ENCODE data around the gene TBC1D22B. TPM values are rescaled to one million over a fixed set of nuclear protein-coding genes. Genes with fewer than 3 reads are reported as not detected.

Gene TBC1D22B
- total RNA-seq, 1 donor from 2014 or later: 16.5 TPM

DNA sequence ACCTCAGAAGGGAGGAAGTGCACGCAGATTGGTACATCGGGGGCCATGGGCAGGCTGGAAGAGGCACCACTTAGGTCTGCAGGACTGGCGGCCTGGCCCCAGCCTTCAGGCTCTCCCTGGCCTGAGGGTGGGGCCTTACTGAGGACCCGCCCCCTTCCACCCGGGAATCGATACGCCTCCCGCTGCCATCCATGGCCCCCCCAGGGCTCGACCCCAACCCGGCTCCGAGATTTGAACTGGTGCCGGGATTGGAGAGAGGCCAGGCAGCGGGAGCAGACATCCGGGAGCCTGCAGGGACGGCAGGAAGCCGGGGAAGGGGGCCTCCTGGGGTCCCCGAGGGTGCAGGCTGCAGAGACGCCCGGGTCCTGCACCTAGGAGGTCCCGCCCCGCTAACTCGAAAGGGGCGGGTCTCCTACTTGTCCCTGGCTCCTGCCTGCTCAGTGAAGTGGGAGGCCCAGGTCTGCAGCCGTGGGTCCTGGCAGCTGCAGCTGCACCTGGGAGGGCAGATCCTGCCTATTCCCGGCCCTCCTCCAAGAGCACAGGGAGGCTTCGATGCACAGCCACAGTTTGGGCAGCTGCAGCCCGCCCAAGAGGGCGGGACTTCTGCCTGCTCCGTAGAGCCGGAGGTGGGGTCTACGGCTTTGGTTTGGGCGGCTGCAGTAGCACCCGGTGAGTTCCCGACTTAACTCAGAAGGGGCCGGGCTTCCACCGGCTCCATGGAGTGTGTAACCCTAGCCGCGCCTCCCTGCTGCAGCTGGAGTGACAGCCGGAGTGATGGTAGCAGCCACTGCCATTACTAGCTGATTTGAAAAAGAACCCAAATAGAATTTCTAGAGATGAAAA lies 35.2 kb upstream of the TBC1D22B start:
- peaks cover 12% of the 10 kb centered on the region for H3K27me3 Mint-ChIP-seq (ENCODE audit: insufficient read depth, low read depth)
- H2AFZ ChIP-seq (replicated peaks): peak overlapping the region; percentile 99
- H3K79me2 ChIP-seq (ENCODE audit: low read depth): no peaks in the 10 kb centered on the region
- peak overlapping the region; percentile 84 for H3K4me3 Mint-ChIP-seq
- no peaks in the 10 kb centered on the region for H3K9me3 Mint-ChIP-seq
- peaks cover 24% of the 10 kb centered on the region for H3F3A ChIP-seq (ENCODE audit: low read depth)
- H3K27me3 ChIP-seq: no peaks in the 10 kb centered on the region
- H3K4me2 ChIP-seq: peak overlapping the region; percentile 78
- H3K36me3 Mint-ChIP-seq: no peaks in the 10 kb centered on the region
- peaks cover 11% of the 10 kb centered on the region for H3K4me1 Mint-ChIP-seq
- H3K27ac ChIP-seq: peak overlapping the region; percentile 69
- TF ChIP-seq EZH2 (IDR thresholded peaks at IDR 0.05): no peak
- TF ChIP-seq EZH2phosphoT487 (IDR thresholded peaks at IDR 0.05): no peak
- TF ChIP-seq, protein P1, sequence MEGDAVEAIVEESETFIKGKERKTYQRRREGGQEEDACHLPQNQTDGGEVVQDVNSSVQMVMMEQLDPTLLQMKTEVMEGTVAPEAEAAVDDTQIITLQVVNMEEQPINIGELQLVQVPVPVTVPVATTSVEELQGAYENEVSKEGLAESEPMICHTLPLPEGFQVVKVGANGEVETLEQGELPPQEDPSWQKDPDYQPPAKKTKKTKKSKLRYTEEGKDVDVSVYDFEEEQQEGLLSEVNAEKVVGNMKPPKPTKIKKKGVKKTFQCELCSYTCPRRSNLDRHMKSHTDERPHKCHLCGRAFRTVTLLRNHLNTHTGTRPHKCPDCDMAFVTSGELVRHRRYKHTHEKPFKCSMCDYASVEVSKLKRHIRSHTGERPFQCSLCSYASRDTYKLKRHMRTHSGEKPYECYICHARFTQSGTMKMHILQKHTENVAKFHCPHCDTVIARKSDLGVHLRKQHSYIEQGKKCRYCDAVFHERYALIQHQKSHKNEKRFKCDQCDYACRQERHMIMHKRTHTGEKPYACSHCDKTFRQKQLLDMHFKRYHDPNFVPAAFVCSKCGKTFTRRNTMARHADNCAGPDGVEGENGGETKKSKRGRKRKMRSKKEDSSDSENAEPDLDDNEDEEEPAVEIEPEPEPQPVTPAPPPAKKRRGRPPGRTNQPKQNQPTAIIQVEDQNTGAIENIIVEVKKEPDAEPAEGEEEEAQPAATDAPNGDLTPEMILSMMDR (IDR thresholded peaks at IDR 0.05): no peak
- no peak overlapping the region for H3K9ac ChIP-seq
- peak overlapping the region; percentile 63 for H3K4me3 ChIP-seq
- H3K4me1 ChIP-seq: peaks cover 10% of the 10 kb centered on the region
- no peaks in the 10 kb centered on the region for H3K9me3 ChIP-seq (ENCODE audit: low read depth)
- H3K36me3 ChIP-seq: no peaks in the 10 kb centered on the region
- H3K27ac Mint-ChIP-seq: no peak overlapping the region
- peak; percentile 97 for DNase-seq (ENCODE audit: low spot score)
- no peaks in the 10 kb centered on the region for H4K20me1 ChIP-seq (ENCODE audit: low read depth)

DNA sequence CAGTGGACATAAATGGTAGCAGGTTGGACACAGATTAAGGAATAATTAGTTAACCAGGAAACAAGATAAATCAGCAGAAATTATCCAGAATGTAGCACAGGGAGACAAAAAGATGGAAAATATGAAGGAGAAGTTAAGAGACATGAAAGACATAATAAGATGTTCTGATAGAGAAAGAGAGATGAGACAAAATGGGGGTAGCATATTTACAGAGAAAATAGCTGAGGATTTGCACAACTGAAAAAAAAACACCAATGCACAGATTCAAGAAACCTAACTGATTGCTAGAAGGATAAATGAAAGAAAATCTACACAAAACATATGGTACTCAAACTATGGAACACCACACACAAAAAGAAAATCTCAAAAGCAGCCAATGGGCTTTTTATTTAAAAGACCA lies 34.6 kb upstream of the TBC1D22B start:
- H3F3A ChIP-seq (ENCODE audit: low read depth): peaks cover 24% of the 10 kb centered on the region
- H3K9ac ChIP-seq: no peak overlapping the region
- H3K4me1 Mint-ChIP-seq: peaks cover 11% of the 10 kb centered on the region
- H3K27ac Mint-ChIP-seq: no peak overlapping the region
- peaks cover 12% of the 10 kb centered on the region for H3K27me3 Mint-ChIP-seq (ENCODE audit: insufficient read depth, low read depth)
- peak overlapping the region; percentile 63 for H3K4me3 ChIP-seq
- H3K9me3 ChIP-seq (ENCODE audit: low read depth): no peaks in the 10 kb centered on the region
- H3K79me2 ChIP-seq (ENCODE audit: low read depth): no peaks in the 10 kb centered on the region
- H4K20me1 ChIP-seq (ENCODE audit: low read depth): no peaks in the 10 kb centered on the region
- no peaks in the 10 kb centered on the region for H3K36me3 ChIP-seq
- TF ChIP-seq EZH2 (IDR thresholded peaks at IDR 0.05): no peak
- no peak for TF ChIP-seq EZH2phosphoT487 (IDR thresholded peaks at IDR 0.05)
- TF ChIP-seq, protein P1 (IDR thresholded peaks at IDR 0.05): no peak
- H3K27me3 ChIP-seq: no peaks in the 10 kb centered on the region
- peak overlapping the region; percentile 57 for H3K4me3 Mint-ChIP-seq
- no peak overlapping the region for H2AFZ ChIP-seq (replicated peaks)
- H3K27ac ChIP-seq: no peak overlapping the region
- DNase-seq (ENCODE audit: low spot score): no peak
- peaks cover 10% of the 10 kb centered on the region for H3K4me1 ChIP-seq
- no peaks in the 10 kb centered on the region for H3K9me3 Mint-ChIP-seq
- H3K36me3 Mint-ChIP-seq: no peaks in the 10 kb centered on the region
- H3K4me2 ChIP-seq: peak overlapping the region; percentile 78

DNA sequence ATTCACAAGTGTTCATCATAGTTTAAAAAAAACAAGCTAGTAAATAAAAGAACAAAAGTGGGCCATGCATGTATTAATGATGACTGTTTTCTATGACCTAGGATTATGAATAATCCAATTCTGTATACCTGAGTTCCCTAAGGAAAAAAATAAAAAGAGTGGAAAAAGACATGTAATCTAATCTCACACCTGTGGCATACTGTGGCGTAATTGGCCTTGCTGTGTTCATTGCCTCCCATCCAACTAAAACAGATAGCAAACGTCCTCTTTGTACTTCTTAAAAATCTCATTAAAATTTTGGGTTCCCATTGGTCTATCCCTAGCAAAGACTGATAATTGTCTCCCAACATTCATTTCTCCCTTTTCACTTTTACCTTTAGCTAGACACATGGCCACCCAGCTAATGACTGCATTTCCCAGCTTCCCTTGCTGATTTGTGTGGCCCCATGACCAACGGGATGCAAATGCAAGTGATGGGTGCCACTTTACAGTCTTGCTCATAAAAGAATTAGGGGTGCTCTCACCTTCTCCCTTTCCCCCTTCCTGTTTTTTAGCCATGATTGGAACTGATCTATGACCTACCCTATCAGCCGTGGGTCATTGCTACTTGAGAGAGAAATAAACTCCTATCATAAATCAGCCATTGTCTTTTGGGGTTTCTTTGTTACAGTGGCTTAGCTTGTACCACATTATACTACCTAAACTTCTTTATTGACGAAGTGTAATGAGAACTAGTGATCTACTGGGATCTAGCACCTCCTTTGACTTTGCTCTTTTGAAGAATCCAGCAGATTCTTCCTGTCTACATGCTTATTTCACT lies 32.0 kb upstream of the TBC1D22B start:
- H2AFZ ChIP-seq (replicated peaks): no peak overlapping the region
- no peak overlapping the region for H3K4me3 Mint-ChIP-seq
- peaks cover 6% of the 10 kb centered on the region for H3K27me3 Mint-ChIP-seq (ENCODE audit: insufficient read depth, low read depth)

More for the DNA sequence above, 32.0 kb upstream of the TBC1D22B start:
- no peaks in the 10 kb centered on the region for H3K36me3 Mint-ChIP-seq
- no peak for DNase-seq (ENCODE audit: low spot score)
- H3K9me3 ChIP-seq (ENCODE audit: low read depth): no peaks in the 10 kb centered on the region
- no peak overlapping the region for H3K27ac ChIP-seq
- peaks cover 10% of the 10 kb centered on the region for H3K4me1 ChIP-seq
- no peak overlapping the region for H3K4me2 ChIP-seq
- TF ChIP-seq EZH2 (IDR thresholded peaks at IDR 0.05) (no peak), EZH2phosphoT487 (IDR thresholded peaks at IDR 0.05) (no peak)
- H3K4me1 Mint-ChIP-seq: peaks cover 11% of the 10 kb centered on the region
- H3K27ac Mint-ChIP-seq: no peak overlapping the region
- no peak overlapping the region for H3K4me3 ChIP-seq
- no peaks in the 10 kb centered on the region for H4K20me1 ChIP-seq (ENCODE audit: low read depth)
- no peaks in the 10 kb centered on the region for H3K9me3 Mint-ChIP-seq
- H3K27me3 ChIP-seq: no peaks in the 10 kb centered on the region
- H3K79me2 ChIP-seq (ENCODE audit: low read depth): no peaks in the 10 kb centered on the region
- H3K36me3 ChIP-seq: no peaks in the 10 kb centered on the region
- H3K9ac ChIP-seq: no peak overlapping the region
- peaks cover 24% of the 10 kb centered on the region for H3F3A ChIP-seq (ENCODE audit: low read depth)
